ENCODE data around the gene NPC1. TPM values are rescaled to one million over a fixed set of nuclear protein-coding genes. Genes with fewer than 3 reads are reported as not detected.

NPC1 gene
- total and polyA plus RNA-seq, 2 donors (not counting 3 experiments of a cell fraction or from before 2014, with no cell fraction given): 40.6 to 45.2 TPM

DNA sequence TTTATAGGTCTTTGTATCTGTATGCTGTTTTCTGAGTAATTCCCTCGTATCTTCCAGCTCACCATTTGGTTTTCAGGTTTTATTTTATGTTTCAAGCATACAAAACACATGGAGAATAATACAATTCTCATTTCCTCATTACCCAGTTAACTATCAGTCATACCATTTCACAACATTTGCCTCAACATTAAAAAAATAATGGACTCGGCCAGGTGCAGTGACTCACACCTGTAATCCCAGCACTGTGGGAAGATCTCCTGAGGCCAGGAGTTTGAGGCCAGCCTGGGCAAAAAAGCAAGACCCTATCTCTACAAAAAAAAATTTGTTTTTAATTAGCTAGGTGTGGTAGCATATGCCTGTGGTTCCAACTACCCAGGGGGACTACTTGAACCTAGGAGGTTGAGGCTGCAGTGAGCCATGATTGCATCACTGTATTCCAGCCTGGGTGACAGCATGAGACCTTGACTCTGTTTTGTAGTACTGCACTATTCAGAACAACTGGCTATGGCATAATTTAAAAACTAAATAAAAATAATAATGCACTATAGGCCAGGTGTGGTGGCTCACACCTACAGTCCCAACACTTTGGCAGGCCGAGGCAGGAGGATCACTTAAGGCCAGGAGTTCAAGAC is 20.3 kb downstream of the NPC1 start:
- TF ChIP-seq JUN (IDR thresholded peaks at IDR 0.05; ENCODE audit: borderline replicate concordance, insufficient read depth, insufficient read length, low read depth) (no peak), EZH2 (IDR thresholded peaks at IDR 0.05; ENCODE audit: borderline replicate concordance, low read depth, low read length, severe bottlenecking) (no peak), MYC (IDR thresholded peaks at IDR 0.05; ENCODE audit: low read depth, low read length) (no peak), POLR2AphosphoS5 (IDR thresholded peaks at IDR 0.05; ENCODE audit: insufficient read depth, low read depth, low read length) (no peak), FOS (IDR thresholded peaks at IDR 0.05; ENCODE audit: borderline replicate concordance, insufficient read depth, low read length) (no peak), GATA2 (IDR thresholded peaks at IDR 0.05; ENCODE audit: insufficient read depth, insufficient read length, low read depth, low read length) (no peak), POLR2A (IDR thresholded peaks at IDR 0.05; ENCODE audit: low read depth, low read length) (no peak)
- TF ChIP-seq, protein P1, sequence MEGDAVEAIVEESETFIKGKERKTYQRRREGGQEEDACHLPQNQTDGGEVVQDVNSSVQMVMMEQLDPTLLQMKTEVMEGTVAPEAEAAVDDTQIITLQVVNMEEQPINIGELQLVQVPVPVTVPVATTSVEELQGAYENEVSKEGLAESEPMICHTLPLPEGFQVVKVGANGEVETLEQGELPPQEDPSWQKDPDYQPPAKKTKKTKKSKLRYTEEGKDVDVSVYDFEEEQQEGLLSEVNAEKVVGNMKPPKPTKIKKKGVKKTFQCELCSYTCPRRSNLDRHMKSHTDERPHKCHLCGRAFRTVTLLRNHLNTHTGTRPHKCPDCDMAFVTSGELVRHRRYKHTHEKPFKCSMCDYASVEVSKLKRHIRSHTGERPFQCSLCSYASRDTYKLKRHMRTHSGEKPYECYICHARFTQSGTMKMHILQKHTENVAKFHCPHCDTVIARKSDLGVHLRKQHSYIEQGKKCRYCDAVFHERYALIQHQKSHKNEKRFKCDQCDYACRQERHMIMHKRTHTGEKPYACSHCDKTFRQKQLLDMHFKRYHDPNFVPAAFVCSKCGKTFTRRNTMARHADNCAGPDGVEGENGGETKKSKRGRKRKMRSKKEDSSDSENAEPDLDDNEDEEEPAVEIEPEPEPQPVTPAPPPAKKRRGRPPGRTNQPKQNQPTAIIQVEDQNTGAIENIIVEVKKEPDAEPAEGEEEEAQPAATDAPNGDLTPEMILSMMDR (IDR thresholded peaks at IDR 0.05; ENCODE audit: extremely low read depth in 1 of 2, insufficient read depth in 1 of 2, low read depth in 1 of 2, low read length in 2 of 2): no peak
- TF ChIP-seq, protein P2, sequence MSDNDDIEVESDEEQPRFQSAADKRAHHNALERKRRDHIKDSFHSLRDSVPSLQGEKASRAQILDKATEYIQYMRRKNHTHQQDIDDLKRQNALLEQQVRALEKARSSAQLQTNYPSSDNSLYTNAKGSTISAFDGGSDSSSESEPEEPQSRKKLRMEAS (IDR thresholded peaks at IDR 0.05; ENCODE audit: insufficient read depth, insufficient read length): no peak
- ChIA-PET CTCF (no interaction called here), POLR2A (no interaction called here)
- intact Hi-C loops (cut with micrococcal nuclease) (no loop called here), dilution Hi-C loops (cut with MboI; ENCODE audit: extremely low pct_ligation_motif_present, low sequenced_read_pairs) (no loop called here)
- FAIRE-seq: no peak
- Histone ChIP-seq H3K36me3 (ENCODE audit: control insufficient read depth in 2 of 2, extremely low read depth in 1 of 2, insufficient read depth in 2 of 2, low read length in 2 of 2) (peaks cover 2 to 13% of the 10 kb centered on the region in 2 experiments), H3K9ac (replicated peaks; ENCODE audit: extremely low read depth, insufficient read depth, low read length) (no peak overlapping the region), H3K4me3 (replicated peaks in 1 of 3; ENCODE audit: insufficient read depth in 1 of 3, low read depth in 1 of 3, low read length in 3 of 3) (no peak overlapping the region), H3K27me3 (ENCODE audit: control insufficient read depth in 2 of 2, insufficient read depth in 2 of 2, low read length in 2 of 2) (no peaks in the 10 kb centered on the region), H2AFZ (ENCODE audit: low read depth, low read length) (no peak overlapping the region), H3K79me2 (ENCODE audit: control insufficient read depth, insufficient read depth, low read length) (peaks cover 2% of the 10 kb centered on the region), H3K4me1 (ENCODE audit: control insufficient read depth, extremely low read depth, insufficient read depth, low read length) (no peaks in the 10 kb centered on the region), H4K20me1 (replicated peaks; ENCODE audit: control insufficient read depth, extremely low read depth, insufficient read depth, low read length) (no peaks in the 10 kb centered on the region), H3K9me1 (replicated peaks; ENCODE audit: control insufficient read depth, extremely low read depth, insufficient read depth, low read length) (no peaks in the 10 kb centered on the region), H3K9me3 (replicated peaks; ENCODE audit: control insufficient read depth, insufficient read depth, low read length) (no peaks in the 10 kb centered on the region), H3K27ac (ENCODE audit: insufficient read depth, low read depth, low read length) (no peak overlapping the region), H3K4me2 (ENCODE audit: insufficient read depth, low read length) (no peak overlapping the region)
- BruUV-seq (replicated peaks): no TSS peak
- no peak for DNase-seq (ENCODE audit: low read depth, low spot score)

All from endothelial cell of umbilical vein (primary cell).